HUES6 (cell line): Measurements from ENCODE around the gene BECN2.

Source experiments
- H3K27ac ChIP-seq: 2 replicates; pipeline ENCODE4 v1.7.0; 2013; ENCODE audit warnings: low read depth, mild to moderate bottlenecking, low read length, inconsistent platforms
- H3K27me3 ChIP-seq: 2 replicates; pipeline ENCODE4 v1.6.1; 2013; ENCODE audit warnings: low read length; ENCODE audit not compliant: control insufficient read depth, insufficient read depth
- H3K36me3 ChIP-seq: 2 replicates; pipeline ENCODE4 v1.6.1; 2013; ENCODE audit warnings: low read length; ENCODE audit not compliant: control insufficient read depth, insufficient read depth
- H3K4me1 ChIP-seq: 2 replicates; pipeline ENCODE4 v1.6.1; 2013; ENCODE audit warnings: low read length; ENCODE audit not compliant: control insufficient read depth, insufficient read depth
- H3K4me3 ChIP-seq: 2 replicates; pipeline ENCODE4 v1.5.1; 2013; ENCODE audit warnings: low read depth, low read length
- H3K9ac ChIP-seq: one replicate; pipeline ENCODE4 v1.6.1; 2013; ENCODE audit warnings: mild to moderate bottlenecking, low read length
- H3K9me3 ChIP-seq: 2 replicates; pipeline ENCODE4 v1.6.1; 2013; ENCODE audit warnings: low read depth, low read length; ENCODE audit not compliant: control insufficient read depth, insufficient read depth

Gene BECN2, protein sequence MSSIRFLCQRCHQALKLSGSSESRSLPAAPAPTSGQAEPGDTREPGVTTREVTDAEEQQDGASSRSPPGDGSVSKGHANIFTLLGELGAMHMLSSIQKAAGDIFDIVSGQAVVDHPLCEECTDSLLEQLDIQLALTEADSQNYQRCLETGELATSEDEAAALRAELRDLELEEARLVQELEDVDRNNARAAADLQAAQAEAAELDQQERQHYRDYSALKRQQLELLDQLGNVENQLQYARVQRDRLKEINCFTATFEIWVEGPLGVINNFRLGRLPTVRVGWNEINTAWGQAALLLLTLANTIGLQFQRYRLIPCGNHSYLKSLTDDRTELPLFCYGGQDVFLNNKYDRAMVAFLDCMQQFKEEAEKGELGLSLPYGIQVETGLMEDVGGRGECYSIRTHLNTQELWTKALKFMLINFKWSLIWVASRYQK

GRCh38 chr1:241957692-241958494, at the start of gene BECN2:
Gene BECN2 (plus strand): TSS chr1:241957767. CDS start chr1:241957767, 0 bp downstream.
- Histone ChIP-seq H3K9me3 (no peaks in the 10 kb centered on the region), H3K27me3 (no peaks in the 10 kb centered on the region), H3K36me3 (no peaks in the 10 kb centered on the region), H3K4me1 (no peaks in the 10 kb centered on the region), H3K27ac (no peak within 1 kb of the TSS), H3K4me3 (no peak within 1 kb of the TSS), H3K9ac (no peak within 1 kb of the TSS)

GRCh38 chr1:241916196-241916595, 41.4 kb upstream of the BECN2 start:
- H3K4me1 ChIP-seq: no peaks in the 10 kb centered on the region; the same call in 1 of the 2 replicates
- H3K9ac ChIP-seq: no peak overlapping the region
- no peak overlapping the region for H3K4me3 ChIP-seq
- no peak overlapping the region for H3K27ac ChIP-seq
- H3K9me3 ChIP-seq: 0 out of 2 replicates have a peak, but pooled peaks cover 2% of the 10 kb centered on the region
- no peaks in the 10 kb centered on the region for H3K27me3 ChIP-seq
- H3K36me3 ChIP-seq: no peaks in the 10 kb centered on the region

DNA sequence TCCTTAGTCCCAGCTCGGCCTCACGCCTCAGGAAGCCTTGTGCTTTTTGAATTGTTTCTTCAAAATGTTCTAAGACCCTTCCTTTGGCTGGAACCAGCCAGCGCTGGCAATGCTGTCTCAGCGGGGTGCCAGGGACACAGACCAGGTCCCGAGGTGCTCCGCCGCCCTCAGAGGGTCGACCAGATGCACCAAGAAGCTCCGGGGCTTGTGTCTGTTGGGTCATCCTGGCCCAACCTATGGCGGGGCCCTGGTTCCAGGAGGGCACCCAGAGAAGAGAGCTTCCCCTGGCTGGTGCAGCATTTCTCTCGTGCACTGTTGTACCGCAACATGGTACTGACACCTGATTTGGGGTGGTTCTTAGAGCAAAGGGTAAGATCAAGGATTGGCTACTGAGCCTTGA, 40.1 kb upstream of the BECN2 start:
- Histone ChIP-seq H3K9ac (no peak overlapping the region), H3K27me3 (no peaks in the 10 kb centered on the region), H3K27ac (no peak overlapping the region), H3K4me3 (no peak overlapping the region), H3K4me1 (no peaks in the 10 kb centered on the region; the same call in 1 of the 2 replicates), H3K36me3 (no peaks in the 10 kb centered on the region), H3K9me3 (0 out of 2 replicates have a peak, but pooled peaks cover 2% of the 10 kb centered on the region)

- H3K9ac ChIP-seq: no peak overlapping the region
- no peaks in the 10 kb centered on the region for H3K36me3 ChIP-seq
- no peaks in the 10 kb centered on the region; the same call in 1 of the 2 replicates for H3K4me1 ChIP-seq
- 0 out of 2 replicates have a peak, but pooled peaks cover 2% of the 10 kb centered on the region for H3K9me3 ChIP-seq
- no peak overlapping the region for H3K27ac ChIP-seq
- H3K4me3 ChIP-seq: no peak overlapping the region
- H3K27me3 ChIP-seq: no peaks in the 10 kb centered on the region
Measured at GRCh38 chr1:241918879-241919278, 38.7 kb upstream of the BECN2 start.

DNA sequence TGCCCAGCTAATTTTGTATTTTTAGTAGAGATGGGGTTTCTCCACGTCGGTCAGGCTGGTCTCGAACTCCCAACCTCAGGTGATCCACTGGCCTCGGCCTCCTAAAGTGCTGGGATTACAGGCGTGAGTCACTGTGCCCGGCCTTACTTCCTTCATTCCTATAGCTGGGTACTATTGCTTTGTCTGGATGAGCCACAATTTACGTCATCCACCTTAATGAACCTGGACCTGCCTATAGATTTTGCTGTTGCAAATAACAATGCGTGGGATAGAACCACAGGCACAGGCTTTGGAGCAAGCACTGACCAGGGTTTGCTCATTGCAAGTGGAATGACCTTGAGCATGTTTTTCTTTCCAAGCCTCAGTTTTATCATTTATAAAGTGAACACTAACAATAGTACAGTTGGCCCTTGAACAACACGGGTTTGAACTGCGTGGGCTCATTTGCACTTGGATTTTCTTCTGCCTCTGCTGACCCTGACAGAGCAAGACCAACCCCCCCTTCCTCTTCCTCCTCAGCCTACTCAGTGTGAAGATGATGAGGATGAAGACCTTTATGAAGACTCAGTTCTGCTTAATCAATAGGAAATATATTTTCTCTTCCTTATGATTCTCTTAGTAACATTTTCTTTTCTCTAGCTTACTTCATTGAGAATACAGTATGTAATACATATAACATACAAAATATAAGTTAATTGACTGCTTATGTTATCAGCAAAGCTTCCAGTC, 33.3 kb upstream of the BECN2 start:
- Histone ChIP-seq H3K36me3 (no peaks in the 10 kb centered on the region), H3K9me3 (no peaks in the 10 kb centered on the region), H3K4me1 (no peaks in the 10 kb centered on the region), H3K27ac (no peak overlapping the region), H3K4me3 (no peak overlapping the region), H3K9ac (no peak overlapping the region), H3K27me3 (no peaks in the 10 kb centered on the region)

DNA sequence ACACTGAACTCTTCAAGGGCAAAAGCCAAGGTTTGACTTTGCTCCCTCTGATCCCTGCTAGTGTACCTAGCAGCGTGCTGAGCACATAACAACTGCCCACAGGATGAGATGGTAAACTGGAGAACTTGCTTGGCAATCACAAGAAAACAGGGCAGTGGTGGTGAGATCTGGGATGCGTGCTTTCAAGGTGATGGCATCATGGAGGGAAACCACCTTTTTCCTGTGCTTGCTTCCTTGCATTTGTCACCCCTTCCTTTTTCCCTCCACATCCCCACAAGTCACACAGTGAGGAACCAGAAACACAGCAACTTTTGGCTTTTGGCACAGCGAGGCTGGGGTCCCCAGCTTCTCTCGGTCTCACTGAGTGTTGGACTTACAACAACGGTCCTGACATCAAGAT, 31.4 kb upstream of the BECN2 start:
- Histone ChIP-seq H3K27ac (no peak overlapping the region), H3K9me3 (no peaks in the 10 kb centered on the region), H3K9ac (no peak overlapping the region)

GRCh38 chr1:241927321-241927720, 30.2 kb upstream of the BECN2 start:
- H3K4me1 ChIP-seq: no peaks in the 10 kb centered on the region
- H3K27ac ChIP-seq: no peak overlapping the region
- no peak overlapping the region for H3K9ac ChIP-seq
- H3K27me3 ChIP-seq: no peaks in the 10 kb centered on the region
- no peaks in the 10 kb centered on the region for H3K9me3 ChIP-seq
- no peaks in the 10 kb centered on the region for H3K36me3 ChIP-seq
- H3K4me3 ChIP-seq: no peak overlapping the region

More for the DNA sequence above, 31.4 kb upstream of the BECN2 start:
- Histone ChIP-seq H3K36me3 (no peaks in the 10 kb centered on the region), H3K4me3 (no peak overlapping the region), H3K27me3 (no peaks in the 10 kb centered on the region), H3K4me1 (no peaks in the 10 kb centered on the region)

- peaks cover 5% of the 10 kb centered on the region; the same call in 1 of the 2 replicates for H3K4me1 ChIP-seq
- H3K4me3 ChIP-seq: no peak overlapping the region
- H3K27me3 ChIP-seq: no peaks in the 10 kb centered on the region
- H3K9ac ChIP-seq: no peak overlapping the region
- no peaks in the 10 kb centered on the region for H3K36me3 ChIP-seq
- no peaks in the 10 kb centered on the region for H3K9me3 ChIP-seq
- H3K27ac ChIP-seq: no peak overlapping the region
Measured at GRCh38 chr1:241932845-241933244, 24.7 kb upstream of the BECN2 start.

DNA sequence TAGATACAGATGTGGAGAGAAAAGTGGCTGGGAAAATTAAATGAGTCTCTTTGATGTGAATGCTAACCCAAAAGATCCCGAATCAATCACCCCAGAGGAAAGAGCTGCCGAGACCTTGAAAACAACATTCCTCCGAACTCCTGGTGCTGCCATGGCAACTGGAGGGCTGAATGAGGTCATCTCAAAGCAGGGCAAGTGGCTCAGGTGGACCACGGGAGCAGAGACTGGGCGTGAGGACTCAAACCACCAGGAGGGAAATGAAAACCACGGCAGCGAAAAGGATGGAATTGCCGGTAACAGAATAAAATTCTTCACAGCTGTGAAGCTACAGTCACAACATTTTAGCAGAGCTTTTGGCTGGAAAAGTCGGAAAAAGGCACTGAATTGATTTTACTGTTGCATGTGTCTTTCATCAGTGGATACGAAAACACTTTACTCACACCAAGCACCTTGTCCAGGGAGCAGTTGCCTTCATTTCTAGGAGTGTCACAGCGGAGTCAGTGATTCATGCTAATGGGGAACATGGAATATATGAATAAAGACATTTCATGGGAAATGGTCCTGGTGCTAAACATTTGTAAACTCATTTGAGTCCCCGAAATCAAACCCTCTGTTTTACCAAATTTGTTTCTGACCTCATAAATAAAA, 23.2 kb upstream of the BECN2 start:
- no peak overlapping the region for H3K9ac ChIP-seq
- H3K4me3 ChIP-seq: no peak overlapping the region

DNA sequence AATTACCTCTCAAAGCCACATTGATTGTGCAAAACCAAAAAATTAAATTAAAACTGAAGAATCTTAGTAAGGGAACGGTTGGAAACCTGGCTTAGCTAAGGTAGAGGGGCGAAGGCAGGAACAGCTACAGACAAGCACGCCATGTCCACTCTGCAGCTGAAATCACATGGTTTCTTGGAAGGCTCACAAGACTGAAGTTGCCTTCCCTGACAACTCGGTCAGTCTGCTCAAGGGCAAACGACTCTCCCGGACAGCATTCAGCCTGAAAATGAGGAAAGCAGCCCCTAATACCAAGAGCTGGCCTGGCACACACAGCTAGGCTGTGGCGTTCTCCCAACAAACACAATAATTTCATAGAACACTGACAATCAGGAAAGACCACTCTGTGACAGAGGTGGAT, 22.7 kb upstream of the BECN2 start:
- Histone ChIP-seq H3K9ac (no peak overlapping the region), H3K4me3 (no peak overlapping the region), H3K9me3 (no peaks in the 10 kb centered on the region)

More for the DNA sequence above, 23.2 kb upstream of the BECN2 start:
- Histone ChIP-seq H3K27ac (no peak overlapping the region), H3K27me3 (no peaks in the 10 kb centered on the region), H3K4me1 (peaks cover 5% of the 10 kb centered on the region; the same call in 1 of the 2 replicates), H3K9me3 (no peaks in the 10 kb centered on the region), H3K36me3 (no peaks in the 10 kb centered on the region)

More for the DNA sequence above, 22.7 kb upstream of the BECN2 start:
- H3K36me3 ChIP-seq: no peaks in the 10 kb centered on the region
- H3K27me3 ChIP-seq: no peaks in the 10 kb centered on the region
- H3K4me1 ChIP-seq: peaks cover 5% of the 10 kb centered on the region; the same call in 1 of the 2 replicates
- no peak overlapping the region for H3K27ac ChIP-seq
